ENCODE results near the gene SDCBP2. TPM values are rescaled to one million over a fixed set of nuclear protein-coding genes. Genes with fewer than 3 reads are reported as not detected.

SDCBP2 gene
- total RNA-seq, 2 donors from 2014 or later = 0.89 to 1.5 TPM

DNA sequence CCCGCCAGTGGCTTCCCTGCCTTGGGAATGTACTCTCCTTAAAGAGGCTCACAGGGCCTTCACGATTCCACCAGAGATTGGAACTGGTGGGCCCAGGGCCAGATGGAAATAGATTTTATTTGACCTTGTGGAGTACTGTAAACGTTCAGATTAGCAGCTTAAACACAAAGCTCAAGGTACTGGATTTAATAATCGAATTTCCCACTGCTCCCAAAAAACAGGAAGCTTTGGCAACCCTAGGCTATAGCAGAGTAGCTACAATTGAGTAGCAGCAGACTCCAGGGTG is 7.3 kb downstream of the SDCBP2 start:
- H3K9me3 Mint-ChIP-seq = no peaks in the 10 kb centered on the region
- no peak for ATAC-seq
- no peaks in the 10 kb centered on the region for H3K36me3 Mint-ChIP-seq
- H3K27ac Mint-ChIP-seq = peak overlapping the region in 1 of 2 donors; percentile 71
- peaks cover 5 to 22% of the 10 kb centered on the region in 2 donors for H3K27me3 Mint-ChIP-seq
- no peak overlapping the region for H3K4me3 Mint-ChIP-seq
- H3K4me1 Mint-ChIP-seq (ENCODE audit: low read depth in 2 of 2) = peaks cover 0 to 3% of the 10 kb centered on the region in 2 donors
- DNase-seq (ENCODE audit: low spot score) = no peak

- H3K36me3 Mint-ChIP-seq = no peaks in the 10 kb centered on the region
- peaks cover 5 to 22% of the 10 kb centered on the region in 2 donors for H3K27me3 Mint-ChIP-seq
- no peaks in the 10 kb centered on the region for H3K9me3 Mint-ChIP-seq
- H3K4me1 Mint-ChIP-seq (ENCODE audit: low read depth in 2 of 2) = peaks cover 0 to 3% of the 10 kb centered on the region in 2 donors
- no peak overlapping the region for H3K4me3 Mint-ChIP-seq
- ATAC-seq (no peak), DNase-seq (ENCODE audit: low spot score) (no peak)
- H3K27ac Mint-ChIP-seq = no peak overlapping the region
Measured at GRCh38 chr20:1320902-1321653, 7.9 kb downstream of the SDCBP2 start.

DNA sequence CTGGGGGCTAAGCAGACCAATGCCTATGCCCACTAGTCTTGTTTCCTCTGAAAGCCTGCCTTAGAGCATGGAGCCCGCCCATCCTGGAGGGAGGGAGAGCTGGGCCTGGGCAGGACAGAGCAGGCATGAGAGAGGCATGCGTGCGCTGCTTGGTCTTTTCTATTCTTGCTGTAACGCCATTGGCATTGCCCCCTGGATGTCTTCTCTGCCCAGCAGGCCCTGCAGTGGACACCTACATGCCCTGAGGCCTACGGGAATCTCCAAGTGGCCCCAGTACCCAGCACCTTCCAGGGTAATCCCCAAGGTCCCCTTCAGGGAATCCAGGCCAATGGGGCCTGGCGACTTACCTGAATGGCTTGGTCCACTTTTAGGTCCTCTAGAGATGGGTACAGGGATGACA is 8.9 kb downstream of the SDCBP2 start:
- DNase-seq (ENCODE audit: low spot score) (no peak), ATAC-seq (no peak)
- Mint-ChIP-seq H3K9me3 (no peaks in the 10 kb centered on the region), H3K36me3 (no peaks in the 10 kb centered on the region), H3K27me3 (peaks cover 9 to 24% of the 10 kb centered on the region in 2 donors), H3K4me3 (no peak overlapping the region), H3K4me1 (ENCODE audit: low read depth in 2 of 2) (peaks cover 0 to 3% of the 10 kb centered on the region in 2 donors), H3K27ac (no peak overlapping the region)

DNA sequence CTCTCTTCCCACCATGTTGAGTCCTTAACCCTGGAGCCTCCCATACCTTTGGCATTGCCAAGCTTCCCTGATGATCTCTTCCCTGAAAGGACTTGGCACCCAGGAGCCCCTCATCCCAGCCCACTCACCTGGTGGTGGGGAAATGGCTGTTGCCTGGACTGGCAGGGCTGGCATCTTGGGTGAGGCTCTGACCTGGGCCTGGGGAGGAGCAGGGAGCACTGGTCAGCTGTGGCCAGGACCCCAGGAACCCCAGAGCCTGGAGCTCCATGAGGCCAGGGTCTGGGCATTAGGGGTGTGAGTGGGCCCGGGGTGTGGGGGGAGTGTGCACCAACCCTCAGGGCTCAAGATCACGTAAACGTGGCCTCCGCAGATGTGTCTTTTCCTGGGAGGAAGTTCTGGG is 9.5 kb downstream of the SDCBP2 start:
- ATAC-seq = no peak
- no peak overlapping the region for H3K4me3 Mint-ChIP-seq
- H3K4me1 Mint-ChIP-seq (ENCODE audit: low read depth in 2 of 2) = peaks cover 0 to 3% of the 10 kb centered on the region in 2 donors
- no peaks in the 10 kb centered on the region for H3K9me3 Mint-ChIP-seq
- peaks cover 15 to 29% of the 10 kb centered on the region in 2 donors for H3K27me3 Mint-ChIP-seq
- no peaks in the 10 kb centered on the region for H3K36me3 Mint-ChIP-seq
- no peak for DNase-seq (ENCODE audit: low spot score)
- no peak overlapping the region for H3K27ac Mint-ChIP-seq

- peaks cover 0 to under 1% of the 10 kb centered on the region in 2 donors for H3K4me1 Mint-ChIP-seq (ENCODE audit: low read depth in 2 of 2)
- no peaks in the 10 kb centered on the region for H3K36me3 Mint-ChIP-seq
- DNase-seq (ENCODE audit: low spot score) = no peak
- no peaks in the 10 kb centered on the region for H3K9me3 Mint-ChIP-seq
- H3K4me3 Mint-ChIP-seq = no peak overlapping the region
- peaks cover 19 to 30% of the 10 kb centered on the region in 2 donors for H3K27me3 Mint-ChIP-seq
- ATAC-seq = no peak
- no peak overlapping the region for H3K27ac Mint-ChIP-seq
Measured at GRCh38 chr20:1319051-1319450, 9.9 kb downstream of the SDCBP2 start.

DNA sequence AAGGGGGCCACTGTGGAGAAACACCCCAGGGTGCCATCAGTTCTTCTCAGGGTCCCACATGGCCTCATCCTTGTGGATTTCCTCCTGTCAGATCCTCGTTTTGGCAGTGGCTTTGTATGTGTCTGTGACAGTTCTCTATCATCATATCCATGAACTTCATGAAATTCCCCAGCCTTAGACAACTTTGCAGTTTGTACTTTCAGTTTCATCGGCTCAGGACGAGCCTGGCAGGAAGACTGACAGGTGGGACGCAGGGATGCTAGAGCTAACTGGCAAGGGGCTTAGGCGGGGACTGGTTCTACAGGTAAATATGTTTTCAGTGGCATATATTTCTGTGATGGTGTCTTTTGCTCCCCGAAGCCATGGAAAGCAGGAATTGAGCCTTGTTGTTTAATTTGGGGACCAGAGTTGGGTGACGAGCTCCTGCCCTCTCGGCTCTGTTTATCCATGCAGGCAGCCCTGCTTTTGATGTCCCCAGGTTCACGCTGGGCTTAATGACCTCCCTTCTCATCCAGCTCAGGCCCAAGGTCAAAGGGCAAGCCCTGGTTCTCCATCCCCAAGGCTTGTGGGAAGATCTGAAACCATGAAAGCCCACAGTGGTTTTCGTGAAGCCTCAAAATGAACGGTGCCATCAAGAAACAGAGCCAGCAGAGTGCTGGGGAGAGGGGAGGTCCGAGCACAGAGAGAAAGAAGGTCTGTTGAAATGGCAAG is 11.2 kb downstream of the SDCBP2 start:
- Mint-ChIP-seq H3K4me1 (ENCODE audit: low read depth in 2 of 2) (no peaks in the 10 kb centered on the region), H3K27ac (no peak overlapping the region), H3K36me3 (no peaks in the 10 kb centered on the region), H3K4me3 (no peak overlapping the region), H3K9me3 (no peaks in the 10 kb centered on the region), H3K27me3 (peaks cover 23 to 30% of the 10 kb centered on the region in 2 donors)
- DNase-seq (ENCODE audit: low spot score) (no peak), ATAC-seq (no peak)

- Mint-ChIP-seq H3K9me3 (no peaks in the 10 kb centered on the region), H3K36me3 (no peaks in the 10 kb centered on the region), H3K4me3 (no peak overlapping the region), H3K27me3 (peaks cover 23 to 26% of the 10 kb centered on the region in 2 donors), H3K4me1 (ENCODE audit: low read depth in 2 of 2) (no peaks in the 10 kb centered on the region), H3K27ac (no peak overlapping the region)
- ATAC-seq (no peak), DNase-seq (ENCODE audit: low spot score) (no peak)
Measured at GRCh38 chr20:1315804-1316203, 13.1 kb downstream of the SDCBP2 start.

- ATAC-seq = peak; percentile 47 to 73
- Mint-ChIP-seq H3K27ac (no peak overlapping the region), H3K9me3 (no peaks in the 10 kb centered on the region), H3K4me1 (ENCODE audit: low read depth in 2 of 2) (no peaks in the 10 kb centered on the region), H3K27me3 (peaks cover 20 to 23% of the 10 kb centered on the region in 2 donors), H3K4me3 (no peak overlapping the region), H3K36me3 (no peaks in the 10 kb centered on the region)
- peak; percentile 74 for DNase-seq (ENCODE audit: low spot score)
Measured at GRCh38 chr20:1313236-1313964, 15.5 kb downstream of the SDCBP2 start.

GRCh38 chr20:1312904-1313235 is 16.1 kb downstream of the SDCBP2 start:
- H3K4me1 Mint-ChIP-seq (ENCODE audit: low read depth in 2 of 2) = no peaks in the 10 kb centered on the region
- no peak overlapping the region for H3K4me3 Mint-ChIP-seq
- ATAC-seq = no peak
- H3K27me3 Mint-ChIP-seq = peaks cover 17 to 23% of the 10 kb centered on the region in 2 donors
- H3K9me3 Mint-ChIP-seq = no peaks in the 10 kb centered on the region
- no peak overlapping the region for H3K27ac Mint-ChIP-seq
- H3K36me3 Mint-ChIP-seq = no peaks in the 10 kb centered on the region
- DNase-seq (ENCODE audit: low spot score) = no peak

- Mint-ChIP-seq H3K36me3 (no peaks in the 10 kb centered on the region), H3K27me3 (peaks cover 15 to 23% of the 10 kb centered on the region in 2 donors), H3K4me1 (ENCODE audit: low read depth in 2 of 2) (no peaks in the 10 kb centered on the region), H3K4me3 (no peak overlapping the region), H3K9me3 (no peaks in the 10 kb centered on the region), H3K27ac (no peak overlapping the region)
- no peak for ATAC-seq
- DNase-seq (ENCODE audit: low spot score) = no peak
Measured at GRCh38 chr20:1312308-1312707, 16.6 kb downstream of the SDCBP2 start.

DNA sequence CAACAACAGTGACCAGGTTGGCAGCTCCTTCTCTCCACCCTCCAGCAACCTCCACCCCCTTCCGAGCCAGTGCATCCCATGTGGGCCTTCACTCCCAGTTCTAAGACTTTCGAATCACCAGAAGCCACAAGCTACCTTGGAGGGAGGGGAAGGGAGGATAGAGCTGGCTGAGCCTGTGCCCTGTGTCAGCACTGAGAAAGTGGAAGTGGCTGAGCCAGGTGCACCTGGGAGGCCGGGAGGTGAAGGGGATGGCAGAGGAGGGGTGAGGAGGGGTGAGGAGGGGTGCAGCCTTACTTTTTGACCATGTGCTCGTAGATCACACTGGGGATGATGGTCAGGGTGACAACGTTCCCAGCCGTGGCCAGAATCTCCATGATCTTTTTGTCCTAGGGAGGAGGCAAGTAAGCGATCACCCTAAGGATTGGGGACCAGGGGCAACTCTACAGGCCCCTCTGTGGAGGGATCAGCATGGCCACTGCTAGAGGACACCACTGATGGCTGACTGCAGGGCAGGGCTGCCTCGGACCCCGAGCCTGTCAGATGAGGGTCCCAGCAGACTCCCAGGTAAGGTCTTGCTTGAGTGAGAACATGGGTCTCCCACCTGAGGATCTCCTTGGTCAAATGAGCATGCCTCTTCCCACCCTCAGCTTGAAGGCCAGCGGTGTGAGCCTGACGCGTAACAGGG is 18.3 kb downstream of the SDCBP2 start:
- Mint-ChIP-seq H3K4me1 (ENCODE audit: low read depth in 2 of 2) (no peaks in the 10 kb centered on the region), H3K27ac (peak overlapping the region in 1 of 2 donors; percentile 10), H3K4me3 (no peak overlapping the region), H3K36me3 (no peaks in the 10 kb centered on the region), H3K27me3 (peaks cover 11 to 18% of the 10 kb centered on the region in 2 donors), H3K9me3 (no peaks in the 10 kb centered on the region)
- DNase-seq (ENCODE audit: low spot score) (no peak), ATAC-seq (no peak)

- H3K36me3 Mint-ChIP-seq = no peaks in the 10 kb centered on the region
- no peak overlapping the region for H3K27ac Mint-ChIP-seq
- peaks cover 10 to 14% of the 10 kb centered on the region in 2 donors for H3K27me3 Mint-ChIP-seq
- peak; percentile 28 for DNase-seq (ENCODE audit: low spot score)
- H3K9me3 Mint-ChIP-seq = no peaks in the 10 kb centered on the region
- H3K4me1 Mint-ChIP-seq (ENCODE audit: low read depth in 2 of 2) = no peaks in the 10 kb centered on the region
- ATAC-seq = no peak
- no peak overlapping the region for H3K4me3 Mint-ChIP-seq
Measured at GRCh38 chr20:1310071-1310470, 18.9 kb downstream of the SDCBP2 start.

GRCh38 chr20:1309439-1309847 is 19.5 kb downstream of the SDCBP2 start:
- Mint-ChIP-seq H3K27me3 (peaks cover 3 to 8% of the 10 kb centered on the region in 2 donors), H3K36me3 (no peaks in the 10 kb centered on the region), H3K9me3 (no peaks in the 10 kb centered on the region), H3K4me3 (no peak overlapping the region), H3K27ac (no peak overlapping the region), H3K4me1 (ENCODE audit: low read depth in 2 of 2) (no peaks in the 10 kb centered on the region)
- ATAC-seq (no peak), DNase-seq (ENCODE audit: low spot score) (peak; percentile 51)

All from natural killer cell treated with Interleukin-12 subunit alpha and Interleukin-12 subunit beta and Interleukin-15 and Interleukin-18, amount 100 ng/mL, for 72 hours (primary cell).